Ovary (tissue), 3 donors: ENCODE data around the gene PARD3B.

ENCODE experiments used
- POLR2A ChIP-seq: fragments of 450-650 bp; IDR thresholded peaks from one replicate; pipeline ENCODE4 v1.6.1; 2017; ENCODE audit warnings: antibody characterized with exemption, mild to moderate bottlenecking, moderate library complexity
- TF ChIP-seq, protein P1 (sequence below), 3 donors: fragments of 450-650 bp in 2 of 3; fragments of 200-600 bp in 1 of 3; IDR thresholded peaks; one replicate each; pipeline versions ENCODE4 v1.5.1 to v1.8.0; 2016 to 2022; ENCODE audit warnings: antibody characterized with exemption in 3 of 3, mild to moderate bottlenecking in 1 of 3
- donor health status: DM: no; HTN: no; CAD: no.

- TF ChIP-seq POLR2A, result no peak
- TF ChIP-seq, protein P1, sequence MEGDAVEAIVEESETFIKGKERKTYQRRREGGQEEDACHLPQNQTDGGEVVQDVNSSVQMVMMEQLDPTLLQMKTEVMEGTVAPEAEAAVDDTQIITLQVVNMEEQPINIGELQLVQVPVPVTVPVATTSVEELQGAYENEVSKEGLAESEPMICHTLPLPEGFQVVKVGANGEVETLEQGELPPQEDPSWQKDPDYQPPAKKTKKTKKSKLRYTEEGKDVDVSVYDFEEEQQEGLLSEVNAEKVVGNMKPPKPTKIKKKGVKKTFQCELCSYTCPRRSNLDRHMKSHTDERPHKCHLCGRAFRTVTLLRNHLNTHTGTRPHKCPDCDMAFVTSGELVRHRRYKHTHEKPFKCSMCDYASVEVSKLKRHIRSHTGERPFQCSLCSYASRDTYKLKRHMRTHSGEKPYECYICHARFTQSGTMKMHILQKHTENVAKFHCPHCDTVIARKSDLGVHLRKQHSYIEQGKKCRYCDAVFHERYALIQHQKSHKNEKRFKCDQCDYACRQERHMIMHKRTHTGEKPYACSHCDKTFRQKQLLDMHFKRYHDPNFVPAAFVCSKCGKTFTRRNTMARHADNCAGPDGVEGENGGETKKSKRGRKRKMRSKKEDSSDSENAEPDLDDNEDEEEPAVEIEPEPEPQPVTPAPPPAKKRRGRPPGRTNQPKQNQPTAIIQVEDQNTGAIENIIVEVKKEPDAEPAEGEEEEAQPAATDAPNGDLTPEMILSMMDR (IDR thresholded peaks at IDR 0.05), result no peak
These were observed 955.7 kb downstream of the PARD3B start for GRCh38 chr2:205500951-205501350.
